22Rv1 (cell line): ENCODE results near the gene MYO9B.

Experiments used
- ZFX ChIP-seq: fragments of 450-650 bp; IDR thresholded peaks from 2 replicates; pipeline ENCODE4 v1.6.1; 2017; ENCODE audit warnings: antibody characterized with exemption, borderline replicate concordance
- TF ChIP-seq, protein P1 (sequence below): fragments of 450-650 bp; IDR thresholded peaks from 2 replicates; pipeline ENCODE4 v1.5.1; 2017; ENCODE audit warnings: mild to moderate bottlenecking

DNA sequence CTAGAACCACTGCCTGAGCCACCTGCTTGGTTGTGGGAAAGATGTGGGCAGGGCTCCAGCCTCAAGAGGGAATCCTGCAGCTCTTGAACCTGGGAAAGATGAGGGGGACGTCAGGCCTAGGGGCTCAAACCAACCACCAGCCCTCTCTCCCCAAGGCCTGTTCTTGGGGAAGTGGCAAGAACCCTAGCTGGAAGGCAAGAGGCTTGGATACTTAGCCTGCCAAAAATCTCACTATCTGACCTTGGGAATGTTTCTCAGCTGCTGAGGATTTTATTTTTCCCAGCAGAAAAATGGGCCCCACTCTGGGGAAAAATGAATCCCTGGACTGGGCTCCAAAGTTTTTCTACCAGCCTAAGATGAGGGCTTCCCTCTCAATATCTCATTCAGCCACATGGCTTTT, 184.4 kb downstream of the MYO9B start:
- TF ChIP-seq, protein P1, sequence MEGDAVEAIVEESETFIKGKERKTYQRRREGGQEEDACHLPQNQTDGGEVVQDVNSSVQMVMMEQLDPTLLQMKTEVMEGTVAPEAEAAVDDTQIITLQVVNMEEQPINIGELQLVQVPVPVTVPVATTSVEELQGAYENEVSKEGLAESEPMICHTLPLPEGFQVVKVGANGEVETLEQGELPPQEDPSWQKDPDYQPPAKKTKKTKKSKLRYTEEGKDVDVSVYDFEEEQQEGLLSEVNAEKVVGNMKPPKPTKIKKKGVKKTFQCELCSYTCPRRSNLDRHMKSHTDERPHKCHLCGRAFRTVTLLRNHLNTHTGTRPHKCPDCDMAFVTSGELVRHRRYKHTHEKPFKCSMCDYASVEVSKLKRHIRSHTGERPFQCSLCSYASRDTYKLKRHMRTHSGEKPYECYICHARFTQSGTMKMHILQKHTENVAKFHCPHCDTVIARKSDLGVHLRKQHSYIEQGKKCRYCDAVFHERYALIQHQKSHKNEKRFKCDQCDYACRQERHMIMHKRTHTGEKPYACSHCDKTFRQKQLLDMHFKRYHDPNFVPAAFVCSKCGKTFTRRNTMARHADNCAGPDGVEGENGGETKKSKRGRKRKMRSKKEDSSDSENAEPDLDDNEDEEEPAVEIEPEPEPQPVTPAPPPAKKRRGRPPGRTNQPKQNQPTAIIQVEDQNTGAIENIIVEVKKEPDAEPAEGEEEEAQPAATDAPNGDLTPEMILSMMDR: no peak
- TF ChIP-seq ZFX: no peak
